NCI-H128 (cell line): ENCODE results near the gene USP13.

Source experiments
- DNase-seq: peaks from one replicate; lab custom pipeline; 2025; ENCODE audit not compliant: unreplicated experiment; lab: John Stamatoyannopoulos, UW

USP13 gene

DNA sequence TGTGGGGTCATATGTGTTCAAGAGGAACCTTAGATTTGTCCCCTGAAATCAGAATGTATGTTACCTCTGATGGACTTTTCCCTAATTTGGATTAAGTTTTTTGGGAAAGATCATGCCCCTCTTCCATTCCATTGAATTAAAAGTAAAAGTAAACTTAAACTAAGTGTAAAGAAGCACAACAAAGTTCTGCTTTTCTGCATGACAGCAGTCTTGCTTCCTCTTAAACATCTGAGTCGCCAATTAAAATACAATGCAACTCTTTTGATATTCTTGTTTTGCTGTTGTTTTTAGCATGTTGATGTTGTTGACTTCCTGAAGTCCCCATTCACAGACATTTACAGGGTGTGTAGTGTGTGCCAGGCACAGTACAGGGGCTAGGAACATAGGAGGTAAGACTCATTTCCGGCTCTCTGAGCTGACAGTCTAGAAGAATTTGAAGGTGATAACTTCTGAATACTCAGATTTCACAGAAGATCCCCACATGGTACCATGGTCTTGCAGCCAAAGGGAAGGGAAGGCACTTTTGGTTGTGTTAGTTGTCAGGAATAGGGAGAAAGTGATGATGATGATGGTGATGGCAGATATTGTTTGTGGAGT lies 45.0 kb downstream of the USP13 start:
- DNase-seq, result no peak

DNA sequence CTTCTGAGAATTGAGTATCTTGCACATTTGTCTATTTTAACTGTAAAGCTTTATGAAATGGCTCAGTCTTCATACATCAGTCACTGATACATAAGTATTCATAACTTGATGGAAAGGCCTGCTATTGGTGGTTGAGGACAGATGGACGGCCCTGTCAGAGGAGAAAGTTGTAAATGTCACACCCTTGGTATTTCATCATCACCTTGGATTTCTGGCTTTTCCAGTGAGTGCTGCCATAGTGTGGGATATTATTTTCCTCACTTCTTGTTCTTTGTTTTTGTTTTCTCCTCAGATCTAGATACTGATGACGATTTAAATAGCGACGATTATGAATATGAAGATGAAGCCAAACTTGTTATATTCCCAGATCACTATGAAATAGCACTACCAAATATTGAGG lies 47.9 kb downstream of the USP13 start:
- DNase-seq, result no peak

DNA sequence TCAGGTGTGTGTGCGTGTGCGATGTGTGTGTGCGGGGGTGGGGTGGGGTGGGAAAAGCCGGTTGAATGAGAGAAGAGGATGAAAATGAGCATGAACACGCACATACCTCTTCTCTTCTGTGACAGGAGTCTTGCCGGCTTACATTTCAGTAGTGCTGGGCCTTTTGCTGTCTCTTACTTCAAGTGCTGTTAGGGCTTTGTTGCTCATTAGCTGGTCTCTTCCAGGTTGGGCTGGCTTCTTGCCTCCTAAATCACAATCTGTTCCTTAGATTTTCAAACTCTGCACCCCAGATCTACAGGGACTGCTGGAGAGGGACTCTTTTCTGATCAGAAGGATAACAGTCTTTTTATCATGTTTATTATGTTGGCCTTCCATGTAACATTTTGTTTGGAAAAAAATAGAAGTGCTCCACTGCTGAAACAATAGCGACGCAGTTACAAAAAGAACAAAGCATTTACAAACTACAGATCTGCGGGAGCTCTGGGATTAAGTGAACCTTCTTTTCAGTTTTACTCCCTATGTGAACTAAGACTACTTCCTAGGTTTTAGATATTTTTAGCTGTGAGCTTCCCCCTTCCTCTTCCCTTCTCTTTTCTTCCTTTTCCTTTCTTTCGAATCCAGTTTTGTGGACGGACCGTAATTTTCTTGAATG lies 48.5 kb downstream of the USP13 start:
- DNase-seq, result no peak

DNA sequence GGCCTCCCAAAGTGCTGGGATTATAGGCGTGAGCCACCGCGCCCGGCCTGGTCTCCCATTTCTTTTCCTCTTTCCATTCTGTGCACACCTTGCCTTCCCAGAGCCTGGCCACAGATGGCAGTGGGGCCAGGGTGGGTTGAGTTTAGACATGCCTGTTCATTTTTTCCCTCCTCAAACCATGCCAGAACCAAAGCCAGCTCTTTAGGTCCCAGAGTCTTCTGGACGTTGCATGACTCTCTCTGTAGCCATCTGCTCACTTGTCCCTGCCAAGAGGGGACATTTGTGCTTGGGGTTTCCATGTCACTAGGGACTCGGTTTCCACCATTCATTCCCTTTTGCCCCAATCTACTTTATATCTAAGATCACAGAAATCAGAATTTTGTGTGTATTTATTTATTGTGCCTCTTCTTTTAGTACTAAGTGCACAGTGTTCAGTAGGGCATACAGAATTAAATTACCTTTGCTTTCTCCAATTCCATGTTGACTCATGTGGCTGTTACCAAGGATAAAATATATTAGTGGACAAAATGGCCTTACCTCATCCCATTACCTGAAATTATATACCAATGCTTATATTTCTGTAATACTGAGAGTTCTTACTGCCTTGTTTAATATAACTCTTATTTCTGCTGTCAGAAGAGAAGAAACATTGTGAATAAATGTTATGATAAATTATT lies 49.6 kb downstream of the USP13 start:
- no peak for DNase-seq

DNA sequence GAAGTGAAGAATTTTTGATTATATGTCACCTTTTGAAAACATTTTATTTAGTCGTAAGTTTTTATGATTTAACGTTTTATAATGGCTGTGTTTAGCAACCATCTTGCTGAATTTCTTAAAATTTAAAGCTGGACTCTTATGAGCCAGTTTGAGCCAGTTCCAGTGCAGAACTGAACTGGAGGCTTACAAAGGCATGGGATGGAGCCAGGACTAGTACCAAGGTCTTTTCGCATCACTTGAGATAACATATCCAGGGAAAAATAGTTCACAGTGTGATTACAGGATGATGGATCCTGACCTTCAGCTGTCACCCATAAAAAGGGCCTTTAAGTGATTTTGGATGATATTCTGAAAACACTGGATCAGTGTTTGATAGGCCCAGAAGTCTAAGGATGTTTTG lies 51.0 kb downstream of the USP13 start:
- DNase-seq, result no peak

DNA sequence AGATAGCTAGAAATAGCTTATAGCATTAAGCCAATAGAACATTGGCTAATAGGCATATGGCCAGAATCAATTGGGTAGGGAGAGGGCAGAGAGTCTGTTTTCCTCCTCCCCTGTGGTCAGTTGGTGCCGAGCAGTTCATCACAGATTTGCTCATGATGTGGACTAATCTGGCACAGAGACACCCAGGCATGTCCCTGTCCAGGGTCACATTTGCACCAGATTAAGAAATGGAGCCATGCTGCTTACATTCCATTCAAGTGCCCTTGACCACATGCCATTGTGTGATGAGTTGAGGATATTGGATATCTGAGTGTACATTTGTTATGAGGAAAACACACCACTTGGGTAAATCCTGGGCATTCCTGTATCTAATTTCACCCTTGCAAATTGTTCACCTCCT lies 53.4 kb downstream of the USP13 start:
- no peak for DNase-seq

DNA sequence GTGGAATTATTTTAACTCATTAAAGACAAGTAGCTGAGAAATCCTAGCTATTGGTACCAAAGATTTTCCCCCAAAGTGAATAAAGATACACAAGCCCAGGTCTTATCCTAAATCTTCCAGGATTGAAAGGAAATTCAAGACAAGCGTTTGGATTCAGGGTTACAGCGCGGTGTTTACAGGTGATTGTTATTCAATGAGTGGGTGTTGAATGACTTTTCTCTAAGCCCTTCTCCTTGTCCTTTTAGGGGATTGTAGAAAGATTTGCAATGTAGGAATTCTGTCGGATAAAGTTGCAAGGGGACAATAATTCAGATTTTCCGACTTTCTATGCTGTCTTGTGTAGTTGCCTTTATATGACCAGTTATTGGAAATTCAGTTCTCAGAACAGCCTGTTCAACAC lies 57.2 kb downstream of the USP13 start:
- no peak for DNase-seq

DNA sequence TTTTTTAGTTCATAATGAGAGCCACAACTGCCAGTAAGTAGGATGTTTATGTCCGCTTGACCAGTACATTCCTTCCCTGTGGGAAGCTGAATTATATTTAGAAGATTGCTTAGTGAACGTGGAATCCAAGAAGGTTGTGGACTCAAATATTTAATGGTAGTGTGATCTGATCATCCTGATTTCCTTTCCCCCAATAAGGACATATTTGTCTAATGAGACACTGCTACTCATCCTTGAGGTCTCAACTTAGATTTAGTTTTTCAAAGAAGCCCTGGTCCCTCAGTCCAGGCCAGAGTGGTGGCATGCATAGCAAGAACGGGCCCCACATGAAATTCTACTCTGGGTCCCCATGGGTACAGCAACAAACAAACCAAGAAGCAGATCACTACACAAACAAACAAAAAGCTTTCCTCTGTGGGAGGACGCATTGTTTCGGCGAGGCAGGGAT lies 60.8 kb downstream of the USP13 start:
- no peak for DNase-seq

DNA sequence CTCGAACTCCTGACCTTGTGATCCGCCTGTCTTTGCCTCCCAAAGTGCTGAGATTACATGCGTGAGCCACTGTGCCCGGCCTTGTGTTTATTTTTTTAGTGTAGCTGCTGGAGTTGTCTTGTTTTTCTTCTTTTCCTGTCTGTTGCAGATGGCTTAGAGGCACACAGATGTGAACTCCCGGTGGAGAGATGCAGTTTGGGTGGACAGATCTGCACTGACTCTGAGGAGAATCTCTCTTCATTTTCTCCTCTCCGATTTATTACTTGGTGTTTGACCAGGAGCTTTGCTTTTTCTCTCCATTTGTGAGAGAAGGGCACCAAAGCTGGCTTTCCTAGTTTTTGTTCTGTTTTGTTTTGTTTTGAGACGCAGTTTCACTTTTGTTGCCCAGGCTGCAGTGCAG lies 62.7 kb downstream of the USP13 start:
- no peak for DNase-seq

DNA sequence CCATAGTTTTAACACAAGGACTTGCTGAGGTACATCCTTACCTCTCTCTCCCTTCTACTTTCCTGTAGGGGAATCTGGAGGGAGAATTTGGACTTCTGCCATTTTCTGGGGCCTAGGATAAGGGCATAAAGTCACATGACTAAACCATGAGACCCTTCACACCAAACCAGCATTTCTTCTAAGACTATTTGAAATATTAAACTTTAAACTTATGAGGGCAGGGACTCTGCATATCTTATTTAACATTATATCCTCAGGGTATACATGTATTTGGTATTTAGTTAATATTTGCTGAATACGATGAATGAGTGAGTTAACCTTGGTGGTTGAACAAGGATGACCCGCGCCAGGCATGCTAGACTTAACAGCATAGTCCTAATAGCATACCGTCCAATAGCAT lies 63.4 kb downstream of the USP13 start:
- DNase-seq, result no peak

DNA sequence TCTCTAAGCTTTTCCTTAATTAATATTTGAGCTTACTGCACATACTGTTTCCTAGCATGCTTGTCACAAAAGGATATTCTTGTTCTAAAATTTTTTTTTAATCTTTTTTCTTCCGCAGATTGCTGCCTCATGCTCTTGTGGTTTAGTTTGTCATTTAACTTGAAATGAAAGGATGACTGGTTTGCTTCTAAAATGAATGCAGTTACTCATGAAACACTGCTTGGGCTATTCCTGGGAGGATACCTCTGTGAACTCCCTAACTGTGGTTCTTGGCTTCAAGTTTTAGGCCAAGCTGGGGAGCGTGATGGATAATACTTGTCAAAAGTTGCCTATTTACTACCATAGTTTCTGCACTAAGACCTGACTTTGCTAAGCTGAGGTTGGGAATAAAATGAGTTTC lies 64.0 kb downstream of the USP13 start:
- DNase-seq, result no peak

DNA sequence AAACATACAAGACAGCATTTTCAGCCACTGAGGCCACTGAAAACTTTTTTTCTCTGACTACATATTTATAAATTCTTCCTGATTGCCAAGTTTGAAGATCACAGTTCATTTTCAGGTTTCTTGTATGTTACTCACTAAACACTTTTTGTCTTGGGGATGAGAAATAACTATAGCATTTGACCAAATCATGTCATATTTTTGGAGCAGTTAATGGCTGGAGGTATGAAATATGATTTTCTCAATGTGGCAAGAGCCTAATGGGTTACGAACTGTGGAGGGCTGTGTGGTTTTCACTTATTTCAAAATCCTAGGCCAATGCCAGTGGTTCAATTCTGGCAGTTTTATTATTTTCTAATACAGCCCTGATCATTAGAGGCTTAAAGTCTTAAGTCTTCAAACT lies 64.4 kb downstream of the USP13 start:
- no peak for DNase-seq

DNA sequence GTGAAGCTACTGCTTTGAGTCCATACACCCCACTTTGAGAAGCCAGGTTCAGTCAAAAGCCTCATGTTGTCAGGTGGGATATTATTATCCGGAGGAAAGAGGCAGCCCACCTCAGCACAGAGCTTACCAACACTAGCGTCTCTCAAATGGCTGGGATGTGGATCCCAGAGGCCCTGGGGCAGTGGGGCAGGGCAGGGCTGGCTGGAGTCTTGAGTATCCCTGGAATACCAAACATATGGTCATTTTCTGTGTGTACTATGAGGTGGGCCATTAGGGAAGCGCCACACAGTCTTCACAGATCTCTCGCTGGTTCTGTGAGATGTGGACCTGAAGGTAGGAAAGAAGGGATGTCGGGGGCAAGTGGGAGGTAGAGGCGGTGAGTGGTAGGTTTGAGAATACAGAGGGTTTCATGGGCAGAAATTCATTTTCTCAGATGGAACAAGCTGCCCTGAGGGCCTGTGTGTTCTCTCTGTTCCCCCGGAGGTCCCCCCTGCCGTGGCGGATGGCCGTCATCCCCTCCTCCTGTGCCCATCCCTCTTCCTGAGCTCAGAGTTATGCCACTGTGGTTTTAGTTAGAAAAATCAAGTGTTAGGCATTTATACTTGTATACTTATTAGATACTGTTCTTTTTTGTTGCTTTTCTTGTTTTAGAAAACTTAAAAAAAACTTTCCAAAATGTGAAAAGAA lies 66.4 kb downstream of the USP13 start:
- DNase-seq, result no peak

DNA sequence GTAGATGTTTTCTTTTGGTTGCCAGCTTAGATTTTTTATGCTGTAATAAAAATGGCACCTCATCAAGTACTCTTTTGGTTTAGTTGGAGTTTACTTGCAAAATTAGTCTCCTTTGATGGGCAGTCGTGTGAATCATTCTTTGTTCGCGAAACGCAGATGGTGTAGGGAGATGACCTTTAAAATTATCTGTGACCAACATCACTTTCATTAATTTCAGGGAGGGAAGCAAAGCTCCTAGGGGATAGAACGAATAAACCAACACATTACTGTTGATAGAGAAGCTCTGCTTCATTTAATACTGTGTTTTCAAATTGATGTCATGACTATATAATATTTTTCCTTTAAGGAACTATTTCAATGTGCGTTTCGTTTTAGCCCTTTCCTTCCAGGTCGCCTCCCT lies 67.4 kb downstream of the USP13 start:
- no peak for DNase-seq

DNA sequence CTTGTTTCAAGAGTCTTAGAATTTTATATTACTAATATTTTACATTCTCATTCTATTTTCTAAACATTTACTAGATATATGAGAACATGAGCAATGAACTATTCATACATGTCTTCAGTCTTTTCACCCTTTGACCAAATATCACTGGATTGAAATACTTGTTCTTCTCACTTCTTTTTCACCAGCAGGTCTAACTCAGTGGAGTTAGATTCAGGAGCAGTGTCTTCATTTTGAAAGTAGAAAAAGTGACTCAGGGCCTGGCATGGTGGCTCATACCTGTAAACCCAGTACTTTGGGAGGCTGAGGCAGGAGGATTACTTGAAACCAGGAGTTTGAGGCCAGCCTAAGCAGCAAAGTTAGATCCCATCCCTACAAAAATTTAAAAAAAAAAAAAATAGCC lies 70.8 kb downstream of the USP13 start:
- DNase-seq, result no peak

DNA sequence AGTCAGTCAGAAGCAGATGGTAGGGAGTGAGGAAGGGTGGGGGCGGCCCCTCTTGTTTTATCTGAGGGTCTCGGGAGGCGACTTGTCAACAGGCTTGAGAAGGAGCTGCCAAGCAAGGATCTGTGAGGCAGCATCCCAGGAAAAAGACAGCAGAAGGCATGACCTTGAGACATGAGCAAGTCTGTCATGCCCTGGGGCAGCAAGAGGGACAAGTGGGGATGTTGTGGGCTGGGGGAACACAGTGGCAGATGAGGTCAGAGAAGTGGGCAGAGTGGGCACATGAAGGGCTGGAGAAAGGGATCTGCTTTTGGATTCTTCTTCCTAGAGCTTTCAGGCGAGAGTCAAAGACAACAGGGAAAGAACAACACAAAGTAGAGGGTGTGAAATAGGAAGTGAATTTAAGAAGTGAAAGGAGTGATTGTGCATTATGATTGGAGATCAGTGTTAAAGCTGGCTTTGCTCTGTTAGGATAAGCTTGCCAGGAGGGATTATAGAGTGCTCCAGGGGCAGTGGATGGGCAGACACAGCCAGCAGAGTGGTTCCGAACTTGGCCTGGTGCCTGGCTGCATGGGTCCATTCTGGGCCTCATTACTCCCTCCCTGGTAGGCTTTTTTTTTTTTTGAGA lies 73.3 kb downstream of the USP13 start:
- DNase-seq, result no peak

DNA sequence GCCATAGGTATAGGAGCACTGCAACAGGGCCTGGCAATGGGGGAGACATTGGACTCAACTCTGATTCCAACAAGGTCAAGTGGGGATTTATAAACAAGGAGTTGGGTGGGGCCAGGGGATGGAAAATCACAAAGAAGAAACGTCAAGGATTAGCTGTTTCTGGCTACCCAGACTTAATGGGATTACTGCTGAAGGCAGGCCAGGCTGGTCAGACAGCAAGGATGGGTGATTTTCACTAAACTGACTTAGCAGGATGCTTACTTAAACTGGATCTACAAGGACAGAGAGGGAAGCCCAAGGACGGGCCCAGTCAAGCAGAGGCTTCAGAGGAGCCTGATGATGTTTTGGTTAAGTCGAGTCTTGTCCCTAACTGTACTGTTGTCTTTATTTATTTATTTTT lies 76.2 kb downstream of the USP13 start:
- no peak for DNase-seq

DNA sequence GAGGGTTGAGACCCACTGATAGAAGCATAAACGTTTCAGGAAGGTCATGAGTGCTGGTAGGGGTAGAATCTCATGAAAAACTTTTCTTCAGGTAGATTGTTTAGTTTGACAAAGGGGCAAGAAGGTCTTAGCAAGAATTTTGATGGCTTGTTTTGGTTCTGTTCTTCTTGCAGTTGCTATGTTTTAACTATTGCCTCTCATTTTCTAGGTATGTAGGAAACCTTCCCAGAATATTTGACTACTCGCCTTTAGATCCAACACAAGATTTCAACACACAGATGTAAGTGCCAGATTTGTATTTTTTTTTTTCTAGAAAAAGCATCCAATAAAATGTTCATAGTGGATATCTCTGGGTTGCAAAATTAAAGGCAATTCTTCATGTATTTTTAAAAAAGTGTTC lies 77.1 kb downstream of the USP13 start:
- no peak for DNase-seq

DNA sequence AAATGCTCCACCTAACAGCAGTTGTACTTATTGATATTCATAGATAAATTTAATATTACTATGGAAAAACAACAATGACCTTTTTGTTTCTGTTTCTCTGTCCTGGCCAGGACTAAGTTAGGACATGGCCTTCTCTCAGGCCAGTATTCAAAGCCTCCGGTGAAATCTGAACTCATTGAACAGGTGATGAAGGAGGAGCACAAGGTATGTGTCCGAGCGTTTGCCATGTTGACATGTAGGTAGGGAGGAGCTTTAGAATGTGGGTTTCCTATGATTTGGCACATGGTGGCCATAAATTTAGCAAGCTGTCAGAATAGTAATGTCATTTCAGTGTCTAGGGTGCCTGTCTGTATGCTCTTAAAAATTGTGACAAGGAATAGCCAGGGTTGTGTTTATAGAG lies 77.7 kb downstream of the USP13 start:
- no peak for DNase-seq

DNA sequence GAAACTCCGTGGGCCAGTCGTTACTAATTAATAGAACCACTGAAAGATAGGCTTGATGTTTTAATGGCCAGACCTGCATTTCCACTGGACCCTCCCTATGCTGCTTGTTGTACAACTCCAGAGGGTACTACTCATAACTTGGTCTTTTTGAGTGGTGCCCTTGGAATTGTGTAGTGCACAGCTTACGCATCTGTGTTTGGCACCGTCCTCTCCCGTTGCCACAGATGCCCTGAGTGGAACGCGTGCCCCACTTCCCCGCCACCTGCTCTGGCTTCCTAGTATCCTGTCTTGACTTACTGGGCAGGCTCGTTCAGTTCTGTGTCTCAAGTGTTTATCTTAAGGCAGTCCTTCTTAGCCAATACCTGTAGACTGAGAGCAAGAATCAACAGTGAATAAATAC lies 78.7 kb downstream of the USP13 start:
- DNase-seq, result no peak

DNA sequence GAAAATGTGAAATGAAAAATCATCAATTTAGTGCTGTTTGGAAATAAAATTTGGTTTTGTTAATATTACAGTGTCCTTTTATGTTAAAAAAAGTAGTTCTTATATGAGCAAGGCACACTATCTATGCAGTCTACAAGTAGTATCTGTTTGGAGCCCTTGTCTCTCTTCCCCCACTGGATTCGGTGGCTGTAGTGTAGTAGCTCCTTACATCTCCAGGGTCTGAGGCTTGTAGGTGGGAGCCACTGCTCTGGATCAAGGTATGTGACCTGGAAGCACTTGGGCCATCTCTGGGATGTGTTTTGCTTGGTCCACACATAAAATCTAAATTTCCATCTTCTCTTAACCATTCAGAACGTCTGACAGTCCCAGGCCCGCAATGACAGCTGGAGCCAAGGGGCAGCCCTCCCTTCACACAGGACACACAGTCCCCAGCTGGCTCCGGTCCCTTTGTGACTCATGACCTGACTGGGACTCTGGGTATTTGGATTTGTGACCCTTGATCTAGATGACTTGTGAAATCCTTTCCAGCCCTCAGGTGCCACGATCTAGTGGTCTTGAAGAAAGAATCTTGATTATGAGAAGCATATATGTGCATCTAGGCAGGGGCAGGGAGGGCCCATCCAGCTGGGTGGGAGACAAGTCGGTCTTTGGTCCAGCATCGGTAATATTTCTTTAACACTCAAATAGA lies 80.0 kb downstream of the USP13 start:
- no peak for DNase-seq
